CD8-positive, alpha-beta memory T cell (primary cell): ENCODE results near the gene FZD7. TPM values are rescaled to one million over a fixed set of nuclear protein-coding genes. Genes with fewer than 3 reads are reported as not detected.

Source experiments
- CTCF ChIA-PET: fragments of 350-600 bp; sonication (Branson Sonifier 250); formaldehyde crosslinking; loops from one replicate; lab custom pipeline; 2021; ENCODE audit warnings: antibody characterized with exemption; lab: Charles Lee
- POLR2A ChIA-PET: fragments of 350-600 bp; sonication (Branson Sonifier 250); formaldehyde crosslinking; loops from one replicate; lab custom pipeline; 2021; ENCODE audit warnings: antibody characterized with exemption; lab: Charles Lee
- DNase-seq, 5 donors: peaks; one replicate each; pipeline versions ENCODE4 v3.0.0 to v3.0.0-alpha.2; 2020 to 2022; ENCODE audit warnings: mixed read lengths in 1 of 5
- H3K27ac ChIP-seq: one replicate; pipeline ENCODE4 v1.7.0; 2013; ENCODE audit warnings: low read depth, mild to moderate bottlenecking, low read length, moderate library complexity
- H3K27me3 ChIP-seq: 2 replicates; pipeline ENCODE4 v1.7.0; 2013; ENCODE audit warnings: low read length, mild to moderate bottlenecking; ENCODE audit not compliant: insufficient read depth, poor library complexity, severe bottlenecking
- H3K36me3 ChIP-seq: 2 replicates; pipeline ENCODE4 v1.7.0; 2013; ENCODE audit warnings: mild to moderate bottlenecking, low read length, moderate library complexity; ENCODE audit not compliant: insufficient read depth
- H3K4me1 ChIP-seq: 2 replicates; pipeline ENCODE4 v1.7.0; 2013; ENCODE audit warnings: mild to moderate bottlenecking, low read length, moderate library complexity; ENCODE audit not compliant: insufficient read depth
- H3K4me3 ChIP-seq: 2 replicates; pipeline ENCODE4 v1.7.0; 2013; ENCODE audit warnings: mild to moderate bottlenecking, low read length
- H3K9me3 ChIP-seq: 2 replicates; pipeline ENCODE4 v1.7.0; 2013; ENCODE audit warnings: mild to moderate bottlenecking, low read length
- H3K27ac Mint-ChIP-seq, 8 donors: one replicate each; pipeline ENCODE4 v1.8.0; 2020 to 2021; ENCODE audit warnings: mixed read lengths in 8 of 8, mild to moderate bottlenecking in 6 of 8, inconsistent platforms in 3 of 8, moderate library complexity in 3 of 8
- H3K27me3 Mint-ChIP-seq, 2 donors: one replicate each; pipeline ENCODE4 v1.8.0; 2020 to 2021; ENCODE audit warnings: mixed read lengths in 2 of 2, mild to moderate bottlenecking in 1 of 2, moderate library complexity in 1 of 2
- H3K36me3 Mint-ChIP-seq, 3 donors: one replicate each; pipeline ENCODE4 v1.8.0; 2020 to 2021; ENCODE audit warnings: mixed read lengths in 3 of 3, inconsistent platforms in 1 of 3, mild to moderate bottlenecking in 1 of 3
- H3K4me1 Mint-ChIP-seq, 3 donors: one replicate each; pipeline ENCODE4 v1.8.0; 2020 to 2021; ENCODE audit warnings: mixed read lengths in 3 of 3, inconsistent platforms in 1 of 3, mild to moderate bottlenecking in 1 of 3
- H3K4me3 Mint-ChIP-seq, 7 donors: one replicate each; pipeline ENCODE4 v1.8.0; 2020 to 2021; ENCODE audit warnings: mixed read lengths in 7 of 7, mild to moderate bottlenecking in 6 of 7, moderate library complexity in 4 of 7, inconsistent platforms in 2 of 7
- H3K9me3 Mint-ChIP-seq, 5 donors: one replicate each; pipeline ENCODE4 v1.8.0; 2020 to 2022; ENCODE audit warnings: mixed read lengths in 5 of 5, mild to moderate bottlenecking in 3 of 5, moderate library complexity in 2 of 5, inconsistent platforms in 1 of 5
- polyA plus RNA-seq: library from polyadenylated mRNA; unstranded; fragments of 300-500 nt; fragmentation: Illumina TruSeq; gene quantifications from one replicate; pipeline ENCODE4 v1.2.3, GENCODE V29; 2021
- total RNA-seq, 2 experiments: library from RNA; stranded (reverse); gene quantifications; one replicate each; pipeline ENCODE4 v1.2.3, GENCODE V29; 2021

The FZD7 gene
- total and polyA plus RNA-seq, 3 experiments from 2014 or later = 0.55 to 0.75 TPM; not detected in 1

- H3K4me3 ChIP-seq = no peak overlapping the region
- Mint-ChIP-seq H3K4me1 (peaks cover 10 to 19% (median 12%) of the 10 kb centered on the region in 3 donors), H3K4me3 (no peak overlapping the region), H3K36me3 (peaks cover 0 to 10% (median 0%) of the 10 kb centered on the region in 3 donors), H3K9me3 (no peaks in the 10 kb centered on the region), H3K27me3 (peaks cover 11 to 28% of the 10 kb centered on the region in 2 donors), H3K27ac (no peak overlapping the region)
- no peak for DNase-seq
- ChIA-PET POLR2A (no interaction called here), CTCF (no interaction called here)
- no peaks in the 10 kb centered on the region for H3K36me3 ChIP-seq
- peaks cover 5% of the 10 kb centered on the region for H3K4me1 ChIP-seq
- H3K9me3 ChIP-seq = no peaks in the 10 kb centered on the region
- H3K27ac ChIP-seq = no peak overlapping the region
- peaks cover 29% of the 10 kb centered on the region for H3K27me3 ChIP-seq
These were observed 2.3 kb downstream of the FZD7 start for GRCh38 chr2:202035941-202036372.

- no peak overlapping the region for H3K4me3 ChIP-seq
- Mint-ChIP-seq H3K36me3 (peaks cover 0 to 10% (median 0%) of the 10 kb centered on the region in 3 donors), H3K9me3 (no peaks in the 10 kb centered on the region), H3K27ac (no peak overlapping the region), H3K4me3 (no peak overlapping the region), H3K4me1 (peaks cover 10 to 17% (median 12%) of the 10 kb centered on the region in 3 donors), H3K27me3 (peaks cover 11 to 32% of the 10 kb centered on the region in 2 donors)
- H3K27ac ChIP-seq = no peak overlapping the region
- no peaks in the 10 kb centered on the region for H3K36me3 ChIP-seq
- DNase-seq = no peak
- ChIA-PET CTCF (no interaction called here), POLR2A (no interaction called here)
- H3K9me3 ChIP-seq = no peaks in the 10 kb centered on the region
- peaks cover 5% of the 10 kb centered on the region for H3K4me1 ChIP-seq
- peaks cover 30% of the 10 kb centered on the region for H3K27me3 ChIP-seq
These were observed 3.0 kb downstream of the FZD7 start for GRCh38 chr2:202036601-202037037.

DNA sequence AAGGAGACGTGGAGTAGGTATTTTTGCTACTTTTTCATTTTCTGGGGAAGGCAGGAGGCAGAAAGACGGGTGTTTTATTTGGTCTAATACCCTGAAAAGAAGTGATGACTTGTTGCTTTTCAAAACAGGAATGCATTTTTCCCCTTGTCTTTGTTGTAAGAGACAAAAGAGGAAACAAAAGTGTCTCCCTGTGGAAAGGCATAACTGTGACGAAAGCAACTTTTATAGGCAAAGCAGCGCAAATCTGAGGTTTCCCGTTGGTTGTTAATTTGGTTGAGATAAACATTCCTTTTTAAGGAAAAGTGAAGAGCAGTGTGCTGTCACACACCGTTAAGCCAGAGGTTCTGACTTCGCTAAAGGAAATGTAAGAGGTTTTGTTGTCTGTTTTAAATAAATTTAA lies 3.4 kb downstream of the FZD7 start:
- no peak overlapping the region for H3K4me3 ChIP-seq
- POLR2A ChIA-PET = no interaction called here
- no peak overlapping the region for H3K27ac Mint-ChIP-seq
- H3K9me3 Mint-ChIP-seq = no peaks in the 10 kb centered on the region
- H3K9me3 ChIP-seq = no peaks in the 10 kb centered on the region
- CTCF ChIA-PET = no interaction called here
- H3K4me1 ChIP-seq = peaks cover 5% of the 10 kb centered on the region
- no peak overlapping the region for H3K27ac ChIP-seq
- no peaks in the 10 kb centered on the region for H3K36me3 ChIP-seq
- peaks cover 10 to 36% of the 10 kb centered on the region in 2 donors for H3K27me3 Mint-ChIP-seq
- H3K4me1 Mint-ChIP-seq = peaks cover 8 to 13% (median 10%) of the 10 kb centered on the region in 3 donors
- peaks cover 30% of the 10 kb centered on the region for H3K27me3 ChIP-seq
- H3K36me3 Mint-ChIP-seq = peaks cover 0 to 10% (median 0%) of the 10 kb centered on the region in 3 donors
- no peak for DNase-seq
- H3K4me3 Mint-ChIP-seq = no peak overlapping the region

DNA sequence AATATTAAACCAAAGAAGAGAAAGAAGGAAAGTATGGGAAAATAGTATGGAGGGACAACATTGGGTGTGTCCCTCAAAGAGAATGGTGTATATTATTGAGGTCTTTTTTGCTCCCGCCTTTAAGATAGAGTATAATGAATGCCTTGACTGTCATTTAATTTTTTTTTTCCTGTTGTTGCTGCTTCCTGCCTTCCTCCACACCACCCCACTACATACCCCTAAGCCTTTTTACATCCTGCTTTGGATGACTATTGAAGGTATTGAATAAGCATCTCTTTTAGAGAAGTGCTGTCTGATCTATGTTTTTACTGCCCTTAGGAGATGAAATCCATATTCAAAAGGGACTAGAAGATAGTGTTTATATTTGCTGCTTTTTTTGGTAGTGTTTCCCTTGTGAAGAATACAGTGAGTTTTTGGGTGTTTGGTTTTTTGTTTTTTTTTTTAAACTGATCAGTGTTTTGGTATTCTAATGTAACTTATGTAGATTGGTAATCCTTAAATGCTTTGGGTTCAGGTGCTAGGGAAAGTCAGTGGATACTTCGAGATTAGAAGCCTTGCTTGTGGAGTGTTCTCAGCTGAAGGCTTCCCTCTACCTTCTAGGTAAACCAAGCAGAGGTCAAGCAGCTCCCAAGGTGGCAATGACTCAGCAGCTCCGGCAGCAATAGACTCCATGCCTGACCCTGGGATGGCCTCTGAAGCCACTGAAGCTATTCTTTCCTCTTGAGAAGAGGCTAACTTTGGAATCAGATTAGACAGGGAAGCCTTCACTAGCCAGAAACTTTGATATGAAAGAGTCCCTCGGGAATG lies 5.0 kb downstream of the FZD7 start:
- H3K36me3 Mint-ChIP-seq = peaks cover 0 to 4% (median 0%) of the 10 kb centered on the region in 3 donors
- H3K27me3 ChIP-seq = peaks cover 30% of the 10 kb centered on the region
- no peak overlapping the region for H3K27ac Mint-ChIP-seq
- H3K36me3 ChIP-seq = no peaks in the 10 kb centered on the region
- no peak for DNase-seq
- H3K27ac ChIP-seq = no peak overlapping the region
- peak overlapping the region in 1 of 7 donors; percentile 46 for H3K4me3 Mint-ChIP-seq
- CTCF ChIA-PET = no interaction called here
- H3K4me1 ChIP-seq = no peaks in the 10 kb centered on the region
- H3K9me3 Mint-ChIP-seq = no peaks in the 10 kb centered on the region
- peaks cover 12 to 36% of the 10 kb centered on the region in 2 donors for H3K27me3 Mint-ChIP-seq
- no peak overlapping the region for H3K4me3 ChIP-seq
- POLR2A ChIA-PET = interaction anchor here (0.5 kb wide), 1 partner anchor 33 kb away, joined by 3 read pairs; no protein-coding TSS in a partner anchor
- H3K4me1 Mint-ChIP-seq = peaks cover 0 to 6% (median 3%) of the 10 kb centered on the region in 3 donors
- H3K9me3 ChIP-seq = no peaks in the 10 kb centered on the region

GRCh38 chr2:202039278-202040078 lies 5.8 kb downstream of the FZD7 start:
- CTCF ChIA-PET = no interaction called here
- peaks cover 0 to 6% (median 3%) of the 10 kb centered on the region in 3 donors for H3K4me1 Mint-ChIP-seq
- peak overlapping the region in 1 of 7 donors; percentile 46 for H3K4me3 Mint-ChIP-seq
- Histone ChIP-seq H3K27ac (no peak overlapping the region), H3K9me3 (no peaks in the 10 kb centered on the region), H3K4me3 (no peak overlapping the region), H3K4me1 (no peaks in the 10 kb centered on the region), H3K27me3 (peaks cover 30% of the 10 kb centered on the region), H3K36me3 (no peaks in the 10 kb centered on the region)
- no peaks in the 10 kb centered on the region for H3K9me3 Mint-ChIP-seq
- H3K27ac Mint-ChIP-seq = no peak overlapping the region
- peaks cover 0 to 2% (median 0%) of the 10 kb centered on the region in 3 donors for H3K36me3 Mint-ChIP-seq
- POLR2A ChIA-PET = interaction anchor here (0.5 kb wide), 1 partner anchor 32 kb away, joined by 3 read pairs; no protein-coding TSS in a partner anchor
- DNase-seq = no peak
- H3K27me3 Mint-ChIP-seq = peaks cover 19 to 38% of the 10 kb centered on the region in 2 donors

- H3K4me3 Mint-ChIP-seq = no peak overlapping the region
- no peak overlapping the region for H3K4me3 ChIP-seq
- H3K36me3 ChIP-seq = no peaks in the 10 kb centered on the region
- H3K4me1 Mint-ChIP-seq = peaks cover 0 to 4% (median 3%) of the 10 kb centered on the region in 3 donors
- ChIA-PET CTCF (no interaction called here), POLR2A (no interaction called here)
- no peaks in the 10 kb centered on the region for H3K4me1 ChIP-seq
- H3K9me3 ChIP-seq = no peaks in the 10 kb centered on the region
- H3K27ac Mint-ChIP-seq = no peak overlapping the region
- H3K27me3 Mint-ChIP-seq = peaks cover 23 to 39% of the 10 kb centered on the region in 2 donors
- no peaks in the 10 kb centered on the region for H3K36me3 Mint-ChIP-seq
- H3K9me3 Mint-ChIP-seq = no peaks in the 10 kb centered on the region
- no peak overlapping the region for H3K27ac ChIP-seq
- DNase-seq = no peak
- H3K27me3 ChIP-seq = peaks cover 30% of the 10 kb centered on the region
These were observed 6.6 kb downstream of the FZD7 start for GRCh38 chr2:202040079-202040844.

- no peaks in the 10 kb centered on the region for H3K9me3 ChIP-seq
- no peaks in the 10 kb centered on the region for H3K4me1 ChIP-seq
- CTCF ChIA-PET = interaction anchor here (1.2 to 1.6 kb wide), 2 partner anchors 11 to 16 kb away, joined by 3 read pairs; no protein-coding TSS in a partner anchor
- H3K27me3 ChIP-seq = peaks cover 14% of the 10 kb centered on the region
- Mint-ChIP-seq H3K4me3 (no peak overlapping the region), H3K27me3 (peaks cover 41 to 45% of the 10 kb centered on the region in 2 donors), H3K4me1 (peaks cover 0 to 4% (median 3%) of the 10 kb centered on the region in 3 donors), H3K36me3 (no peaks in the 10 kb centered on the region), H3K27ac (no peak overlapping the region), H3K9me3 (no peaks in the 10 kb centered on the region)
- H3K4me3 ChIP-seq = no peak overlapping the region
- POLR2A ChIA-PET = no interaction called here
- no peaks in the 10 kb centered on the region for H3K36me3 ChIP-seq
- no peak for DNase-seq
- no peak overlapping the region for H3K27ac ChIP-seq
These were observed 8.8 kb downstream of the FZD7 start for GRCh38 chr2:202042444-202042843.
